MCF 10A (cell line): Measurements from ENCODE around the gene MAN2A1. TPM values are rescaled to one million over a fixed set of nuclear protein-coding genes. Genes with fewer than 3 reads are reported as not detected.

Experiments used
- BruUV-seq: library from RNA; stranded (reverse); fragments of 400-500 nt; replicated peaks from 2 replicates; lab custom pipeline; 2021; lab: Mats Ljungman, UMichigan
- CTCF ChIA-PET: fragments of 300-600 bp; sonication (Branson Sonifier 250); formaldehyde crosslinking; extraction: SDS; loops from one replicate; lab custom pipeline; 2021; ENCODE audit warnings: antibody characterized with exemption, inconsistent platforms; lab: Yijun Ruan, JAX
- POLR2A ChIA-PET: fragments of 300-600, 350-650 bp; sonication (Branson Sonifier 250); formaldehyde crosslinking; extraction: SDS; loops from one replicate; lab custom pipeline; 2020; ENCODE audit warnings: antibody characterized with exemption, inconsistent platforms; lab: Yijun Ruan, JAX
- DNase-seq: peaks from one replicate; pipeline ENCODE4 v3.0.0-alpha.2; 2018; ENCODE audit not compliant: unreplicated experiment
- H3K27ac Mint-ChIP-seq: one replicate; pipeline ENCODE4 v1.8.0; 2022; ENCODE audit warnings: mild to moderate bottlenecking, low read depth, mixed read lengths; ENCODE audit not compliant: unreplicated experiment
- H3K27me3 Mint-ChIP-seq: one replicate; pipeline ENCODE4 v1.8.0; 2022; ENCODE audit warnings: mixed read lengths; ENCODE audit not compliant: insufficient read depth, unreplicated experiment
- H3K36me3 Mint-ChIP-seq: one replicate; pipeline ENCODE4 v1.8.0; 2022; ENCODE audit warnings: mild to moderate bottlenecking, moderate library complexity, mixed read lengths; ENCODE audit not compliant: insufficient read depth, unreplicated experiment
- H3K4me1 Mint-ChIP-seq: one replicate; pipeline ENCODE4 v1.8.0; 2022; ENCODE audit warnings: mixed read lengths; ENCODE audit not compliant: insufficient read depth, unreplicated experiment
- H3K4me3 Mint-ChIP-seq: one replicate; pipeline ENCODE4 v1.8.0; 2022; ENCODE audit warnings: mild to moderate bottlenecking, moderate library complexity, mixed read lengths; ENCODE audit not compliant: unreplicated experiment
- H3K9me3 Mint-ChIP-seq: one replicate; pipeline ENCODE4 v1.8.0; 2022; ENCODE audit warnings: mixed read lengths; ENCODE audit not compliant: unreplicated experiment
- CTCF ChIP-seq: fragments of 200-600 bp; IDR thresholded peaks from one replicate; pipeline ENCODE4 v1.8.0; 2022; ENCODE audit warnings: antibody characterized with exemption, mild to moderate bottlenecking; ENCODE audit not compliant: unreplicated experiment
- intact Hi-C: fragments of 100-400 bp; cut with micrococcal nuclease; formaldehyde crosslinking; loops from 2 replicates; pipeline ENCODE4 v1.14.1; 2022
- total RNA-seq: library from RNA; stranded (reverse); gene quantifications from 2 replicates; pipeline ENCODE4 v1.2.3, GENCODE V29; 2022

Gene MAN2A1
- total RNA-seq, 1 experiment from 2014 or later, result 44.1 TPM

- intact Hi-C loops, result no loop called here
- Mint-ChIP-seq H3K36me3 (no peaks in the 10 kb centered on the region), H3K4me1 (peaks cover 7% of the 10 kb centered on the region), H3K27ac (no peak overlapping the region), H3K9me3 (no peaks in the 10 kb centered on the region), H3K4me3 (no peak overlapping the region), H3K27me3 (no peaks in the 10 kb centered on the region)
- ChIA-PET POLR2A (no interaction called here), CTCF (no interaction called here)
- TF ChIP-seq CTCF, result no peak
- no TSS peak for BruUV-seq
- DNase-seq, result no peak
Observed at GRCh38 chr5:109709225-109709624, 19.5 kb downstream of the MAN2A1 start.

DNA sequence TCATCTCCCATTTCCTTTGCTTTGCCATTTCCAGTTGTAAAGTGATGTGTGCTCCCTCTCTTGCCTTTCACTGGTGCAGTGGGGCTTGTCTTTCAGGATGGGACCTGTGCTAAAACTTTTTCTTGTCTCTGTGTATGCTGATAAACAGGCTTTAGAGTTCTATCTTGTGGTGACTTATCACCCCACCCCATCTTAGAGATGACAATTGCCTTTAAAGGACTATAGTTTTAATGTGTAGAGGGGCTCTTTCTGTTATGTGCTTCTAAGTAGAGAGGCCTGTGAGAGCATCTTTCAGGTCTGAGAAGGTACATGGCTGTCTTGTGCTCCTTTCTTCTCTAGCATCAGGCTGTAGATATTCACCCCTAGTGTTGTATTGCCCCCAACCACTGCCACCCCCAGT, 21.9 kb downstream of the MAN2A1 start:
- TF ChIP-seq CTCF, result no peak
- ChIA-PET CTCF (interaction anchor here (0.9 kb wide), 1 partner anchor 27 kb away, joined by 4 read pairs; no protein-coding TSS in a partner anchor), POLR2A (interaction anchor here (0.8 kb wide), 1 partner anchor 22 kb away, joined by 3 read pairs; the partner anchor contains the start of gene MAN2A1)
- Mint-ChIP-seq H3K9me3 (no peaks in the 10 kb centered on the region), H3K36me3 (peaks cover 7% of the 10 kb centered on the region), H3K27ac (no peak overlapping the region), H3K4me3 (no peak overlapping the region), H3K27me3 (no peaks in the 10 kb centered on the region), H3K4me1 (no peaks in the 10 kb centered on the region)
- BruUV-seq, result no TSS peak
- intact Hi-C loops, result no loop called here
- DNase-seq, result no peak

GRCh38 chr5:109713453-109713852, 23.7 kb downstream of the MAN2A1 start:
- BruUV-seq, result no TSS peak
- Mint-ChIP-seq H3K4me1 (no peaks in the 10 kb centered on the region), H3K4me3 (no peak overlapping the region), H3K27ac (no peak overlapping the region), H3K36me3 (peaks cover 15% of the 10 kb centered on the region), H3K9me3 (no peaks in the 10 kb centered on the region), H3K27me3 (no peaks in the 10 kb centered on the region)
- ChIA-PET POLR2A (interaction anchor here (0.7 kb wide), 1 partner anchor 21 kb away, joined by 3 read pairs; no protein-coding TSS in a partner anchor), CTCF (interaction anchor here (0.8 kb wide), 1 partner anchor 23 kb away, joined by 3 read pairs; no protein-coding TSS in a partner anchor)
- DNase-seq, result no peak
- intact Hi-C loops, result no loop called here
- no peak for TF ChIP-seq CTCF

GRCh38 chr5:109714592-109714991, 24.9 kb downstream of the MAN2A1 start:
- H3K9me3 Mint-ChIP-seq, result no peaks in the 10 kb centered on the region
- ChIA-PET POLR2A (interaction anchor here (0.9 kb wide), 1 partner anchor 12 kb away, joined by 5 read pairs; no protein-coding TSS in a partner anchor), CTCF (interaction anchor here (0.6 kb wide), 1 partner anchor 123 kb away, joined by 3 read pairs; no protein-coding TSS in a partner anchor)
- no peak overlapping the region for H3K27ac Mint-ChIP-seq
- H3K4me3 Mint-ChIP-seq, result no peak overlapping the region
- H3K27me3 Mint-ChIP-seq, result no peaks in the 10 kb centered on the region
- peaks cover 23% of the 10 kb centered on the region for H3K36me3 Mint-ChIP-seq
- no TSS peak for BruUV-seq
- H3K4me1 Mint-ChIP-seq, result no peaks in the 10 kb centered on the region
- intact Hi-C loops, result no loop called here
- no peak for TF ChIP-seq CTCF
- no peak for DNase-seq
